ENCODE data around the gene MSANTD1. TPM values are rescaled to one million over a fixed set of nuclear protein-coding genes. Genes with fewer than 3 reads are reported as not detected.
A peak's percentile ranks its signal among the peaks of the same experiment; 100 is the strongest.

The MSANTD1 gene
- total and polyA plus RNA-seq, 10 of the 15 experiments (the other 5 are each of a cell fraction or from before 2014, with no cell fraction given), result 0.07 to 0.87 (median 0.22) TPM; not detected in 2

- TF ChIP-seq POLR2A (IDR thresholded peaks at IDR 0.05; ENCODE audit: low read depth, low read length) (no peak), EED (IDR thresholded peaks at IDR 0.05; ENCODE audit: low read depth) (no peak)
These were observed 52.7 kb downstream of the MSANTD1 start (continued) for GRCh38 chr4:3301450-3302172.

GRCh38 chr4:3302173-3302785 lies 53.3 kb downstream of the MSANTD1 start:
- ChIA-PET RAD21 (ENCODE audit: unreplicated experiment) (no interaction called here), SMC1A (ENCODE audit: uncharacterized antibody, unreplicated experiment) (interaction anchor here (1.3 to 1.9 kb wide), 3 partner anchors 11 to 32 kb away, joined by 4 to 5 read pairs (median 4); no protein-coding TSS in a partner anchor), CTCF (no interaction called here), POLR2A (no interaction called here)
- Histone ChIP-seq H3K9me3 (replicated peaks; ENCODE audit: control insufficient read depth, insufficient read depth, low read length) (no peaks in the 10 kb centered on the region; the same call in 2 of the 3 replicates), H3K79me2 (ENCODE audit: control insufficient read depth, insufficient read depth, low read length) (no peaks in the 10 kb centered on the region), H4K20me1 (ENCODE audit: control insufficient read depth, insufficient read depth) (no peaks in the 10 kb centered on the region), H3K4me1 (ENCODE audit: control insufficient read depth, insufficient read depth, low read length) (peaks cover 16% of the 10 kb centered on the region), H3K27ac (ENCODE audit: control insufficient read depth, insufficient read depth) (no peak overlapping the region), H3K36me3 (ENCODE audit: control insufficient read depth in 2 of 2, insufficient read depth in 2 of 2, low read length in 1 of 2) (no peaks in the 10 kb centered on the region), H3K27me3 (replicated peaks in 1 of 2; ENCODE audit: control insufficient read depth in 2 of 2, insufficient read depth in 2 of 2, low read length in 1 of 2) (no peaks in the 10 kb centered on the region), H3K4me3 (no peak overlapping the region), H2AFZ (ENCODE audit: control insufficient read depth, low read depth, low read length) (peak overlapping the region; percentile 61), H3K9ac (ENCODE audit: control insufficient read depth, insufficient read depth, low read length) (peak overlapping the region; percentile 29; the same call in 1 of the 2 replicates), H3K4me2 (ENCODE audit: control insufficient read depth, insufficient read depth) (peak overlapping the region; percentile 44; the same call in 1 of the 2 replicates)
- intact Hi-C loops (cut with micrococcal nuclease; ENCODE audit: unreplicated experiment) (no loop called here), in situ Hi-C loops (cut with MboI) (no loop called here)
- no peak for FAIRE-seq
- peak; percentile 88 for ATAC-seq
- BruUV-seq (replicated peaks), result no TSS peak
- DNase-seq (ENCODE audit: low read depth, low spot score), result peak; percentile 21
- whole genome bisulfite sequencing (ENCODE audit: insufficient coverage, insufficient replicate concordance, low lambda C conversion rate, missing lambda C conversion rate), result 26% methylated on average over 17 of the region's 17 CpGs
- TF ChIP-seq RELB (IDR thresholded peaks at IDR 0.05; ENCODE audit: low read depth), result peak; percentile 51; the same call in 1 of the 2 replicates
- TF ChIP-seq ATF3 (IDR thresholded peaks at IDR 0.05; ENCODE audit: borderline replicate concordance, extremely low read depth, low read depth, low read length), result no peak
- 0 out of 2 replicates have a peak, but pooled peaks have one; percentile 56 for TF ChIP-seq NFYB (IDR thresholded peaks at IDR 0.05; ENCODE audit: insufficient read depth, low read depth, low read length)
- no peak for TF ChIP-seq KDM1A (IDR thresholded peaks at IDR 0.05; ENCODE audit: borderline replicate concordance)
- no peak for TF ChIP-seq IRF5 (IDR thresholded peaks at IDR 0.05; ENCODE audit: borderline replicate concordance)
- TF ChIP-seq ATF7 (IDR thresholded peaks at IDR 0.05; ENCODE audit: low read depth), result peak; percentile 58
- peak; percentile 20; the same call in 1 of the 2 replicates for TF ChIP-seq CBFB (IDR thresholded peaks at IDR 0.05; ENCODE audit: low read depth)
- 0 out of 4 replicates have a peak, but pooled peaks of 1 of the 2 experiments have one; percentile 35 for TF ChIP-seq EP300 (IDR thresholded peaks at IDR 0.05; ENCODE audit: borderline replicate concordance in 1 of 2, control insufficient read depth in 1 of 2, low read depth in 2 of 2, low read length in 2 of 2)
- no peak for TF ChIP-seq NR2F1 (conservative IDR thresholded peaks at IDR 0.05)
- TF ChIP-seq CREM (IDR thresholded peaks at IDR 0.05; ENCODE audit: low read depth), result 0 out of 2 replicates have a peak, but pooled peaks have one; percentile 13
- peak; percentile 36 for TF ChIP-seq MEF2B (IDR thresholded peaks at IDR 0.05; ENCODE audit: partially characterized antibody, poor library complexity, severe bottlenecking)
- peak; percentile 74 to 90 for TF ChIP-seq BHLHE40 (IDR thresholded peaks at IDR 0.05; ENCODE audit: borderline replicate concordance in 1 of 2, low read depth in 2 of 2, low read length in 1 of 2)
- peak; percentile 54; the same call in 1 of the 2 replicates for TF ChIP-seq TCF7 (IDR thresholded peaks at IDR 0.05; ENCODE audit: borderline replicate concordance)
